SK-N-SH (cell line): ENCODE results near the gene CNOT9. TPM values are rescaled to one million over a fixed set of nuclear protein-coding genes. Genes with fewer than 3 reads are reported as not detected.

Source experiments
- CHD2 ChIP-seq: fragments of 150-350 bp; IDR thresholded peaks from 2 replicates; pipeline ENCODE4 v1.6.1; 2018; ENCODE audit warnings: low read length; ENCODE audit not compliant: partially characterized antibody
- CTCF ChIP-seq: fragments of 200-600 bp; sonication (generic); IDR thresholded peaks from 2 replicates; pipeline ENCODE4 v1.6.1; 2017; ENCODE audit warnings: antibody characterized with exemption, mild to moderate bottlenecking, moderate library complexity
- EZH2phosphoT487 ChIP-seq: fragments of 200-600 bp; sonication (generic); IDR thresholded peaks from 2 replicates; pipeline ENCODE4 v1.6.1; 2017; ENCODE audit warnings: low read depth, mixed run types, mild to moderate bottlenecking, antibody characterized with exemption, moderate library complexity, borderline replicate concordance
- FOSL2 ChIP-seq: IDR thresholded peaks from 2 replicates; pipeline ENCODE4 v1.4.0; 2012; ENCODE audit warnings: low read depth, mild to moderate bottlenecking, moderate library complexity, borderline replicate concordance
- FOXJ3 ChIP-seq: sonication (generic); formaldehyde crosslinking; IDR thresholded peaks from 2 replicates; pipeline ENCODE4 v1.5.1; 2020; ENCODE audit warnings: mild to moderate bottlenecking, missing genetic modification reagents
- FOXM1 ChIP-seq: IDR thresholded peaks from 2 replicates; pipeline ENCODE4 v1.4.0; 2012; ENCODE audit warnings: low read depth, mild to moderate bottlenecking
- JUND ChIP-seq: IDR thresholded peaks from 2 replicates; pipeline ENCODE4 v1.4.0; 2012
- MEF2A ChIP-seq: IDR thresholded peaks from 2 replicates; pipeline ENCODE4 v1.4.0; 2012; ENCODE audit warnings: low read depth, borderline replicate concordance
- NFIC ChIP-seq: IDR thresholded peaks from 2 replicates; pipeline ENCODE4 v1.4.0; 2012; ENCODE audit warnings: borderline replicate concordance
- NRF1 ChIP-seq: IDR thresholded peaks from 2 replicates; pipeline ENCODE4 v1.6.1; 2012; ENCODE audit warnings: low read depth, mild to moderate bottlenecking, low read length
- PBX3 ChIP-seq: IDR thresholded peaks from 2 replicates; pipeline ENCODE4; 2012
- RAD21 ChIP-seq: IDR thresholded peaks from 2 replicates; pipeline ENCODE4 v1.6.1; 2012; ENCODE audit warnings: mild to moderate bottlenecking, low read length
- RCOR1 ChIP-seq: fragments of 150-350 bp; IDR thresholded peaks from 2 replicates; pipeline ENCODE4 v1.6.1; 2017; ENCODE audit warnings: antibody characterized with exemption, low read length
- REST ChIP-seq: IDR thresholded peaks from 2 replicates; pipeline ENCODE4 v1.6.1; 2012; ENCODE audit warnings: mild to moderate bottlenecking, low read depth, low read length, moderate library complexity
- SMC3 ChIP-seq: IDR thresholded peaks from 2 replicates; pipeline ENCODE4 v1.6.1; 2012; ENCODE audit warnings: low read depth, low read length, improper control_type of control experiment
- TAF1 ChIP-seq: IDR thresholded peaks from 2 replicates; pipeline ENCODE4 v1.6.1; 2012; ENCODE audit warnings: low read depth, mild to moderate bottlenecking, low read length, moderate library complexity, borderline replicate concordance
- YY1 ChIP-seq: IDR thresholded peaks from 2 replicates; pipeline ENCODE4 v1.4.0; 2012; ENCODE audit warnings: low read depth, mild to moderate bottlenecking
- polyA plus RNA-seq, 3 experiments: library from polyadenylated mRNA; depleted of rRNA; stranded (reverse); fragments of >200 nt; gene quantifications; 2 replicates each; pipeline ENCODE4 v1.2.3, GENCODE V29; 2012

CNOT9 gene
- polyA plus RNA-seq, 1 of the 3 experiments (the other 2 are of a cell fraction) = 36.8 TPM

- TF ChIP-seq REST (no peak), SMC3 (peak; percentile 32; the same call in 1 of the 2 replicates), TAF1 (no peak), FOXJ3 (CRISPR knock-in tag) (no peak), PBX3 (no peak), EZH2phosphoT487 (no peak), RAD21 (peak; percentile 39), FOSL2 (no peak), NFIC (no peak), JUND (no peak), NRF1 (no peak), FOXM1 (no peak), RCOR1 (no peak), YY1 (no peak), MEF2A (no peak), CTCF (peak; percentile 32), CHD2 (no peak)
Observed at GRCh38 chr2:218583983-218584850, 15.6 kb downstream of the CNOT9 start (continued).
